Epithelial cell of esophagus (primary cell): ENCODE data around the gene ALDH1B1.

Experiments
- DNase-seq: peaks from one replicate; pipeline ENCODE4 v3.0.0; 2010; ENCODE audit warnings: low read depth
- H3K4me3 ChIP-seq: 2 replicates; pipeline ENCODE4 v1.5.1; 2011; ENCODE audit warnings: mild to moderate bottlenecking, low read length, control low read depth
- TF ChIP-seq, protein P1 (sequence below): IDR thresholded peaks from 2 replicates; pipeline ENCODE4 v1.5.1; 2011; ENCODE audit warnings: low read depth, mild to moderate bottlenecking, low read length, control low read depth, inconsistent platforms; ENCODE audit not compliant: insufficient read depth; ENCODE audit errors: missing control alignments

ALDH1B1 gene

DNA sequence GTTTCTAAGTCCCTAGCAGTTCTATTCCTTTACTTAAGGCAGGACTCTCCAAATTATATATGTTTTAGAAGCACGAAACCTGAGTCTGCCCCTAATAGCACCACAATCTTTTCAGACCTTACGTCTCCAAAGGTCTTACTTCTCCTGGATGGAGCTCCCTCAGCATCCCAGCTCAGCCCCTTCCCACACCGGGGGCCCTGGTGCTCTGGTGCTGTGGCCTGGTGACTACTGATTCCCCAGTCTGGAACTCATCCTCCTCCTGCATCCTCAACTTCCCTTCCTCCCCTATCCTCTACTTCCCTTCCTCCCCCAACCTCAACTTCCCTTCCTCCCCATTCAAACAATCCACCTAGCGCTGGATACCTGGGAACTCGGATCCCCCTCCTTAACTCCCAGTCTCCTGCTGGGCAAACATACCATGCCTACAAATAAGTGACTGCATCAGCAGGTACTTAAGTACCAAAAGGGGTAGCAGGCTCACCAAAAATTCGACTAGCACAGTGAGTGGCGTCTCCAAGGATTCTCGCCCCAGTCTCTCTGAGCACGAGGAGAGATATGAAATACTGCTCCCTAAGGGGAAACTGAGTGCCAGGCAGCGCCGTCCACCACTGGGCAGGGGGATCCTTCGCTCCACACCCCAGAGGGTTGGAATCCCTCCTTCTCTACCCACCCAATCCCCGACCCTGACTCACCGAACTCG is 30.9 kb downstream of the ALDH1B1 start:
- TF ChIP-seq, protein P1, sequence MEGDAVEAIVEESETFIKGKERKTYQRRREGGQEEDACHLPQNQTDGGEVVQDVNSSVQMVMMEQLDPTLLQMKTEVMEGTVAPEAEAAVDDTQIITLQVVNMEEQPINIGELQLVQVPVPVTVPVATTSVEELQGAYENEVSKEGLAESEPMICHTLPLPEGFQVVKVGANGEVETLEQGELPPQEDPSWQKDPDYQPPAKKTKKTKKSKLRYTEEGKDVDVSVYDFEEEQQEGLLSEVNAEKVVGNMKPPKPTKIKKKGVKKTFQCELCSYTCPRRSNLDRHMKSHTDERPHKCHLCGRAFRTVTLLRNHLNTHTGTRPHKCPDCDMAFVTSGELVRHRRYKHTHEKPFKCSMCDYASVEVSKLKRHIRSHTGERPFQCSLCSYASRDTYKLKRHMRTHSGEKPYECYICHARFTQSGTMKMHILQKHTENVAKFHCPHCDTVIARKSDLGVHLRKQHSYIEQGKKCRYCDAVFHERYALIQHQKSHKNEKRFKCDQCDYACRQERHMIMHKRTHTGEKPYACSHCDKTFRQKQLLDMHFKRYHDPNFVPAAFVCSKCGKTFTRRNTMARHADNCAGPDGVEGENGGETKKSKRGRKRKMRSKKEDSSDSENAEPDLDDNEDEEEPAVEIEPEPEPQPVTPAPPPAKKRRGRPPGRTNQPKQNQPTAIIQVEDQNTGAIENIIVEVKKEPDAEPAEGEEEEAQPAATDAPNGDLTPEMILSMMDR, result no peak
- no peak for DNase-seq
- H3K4me3 ChIP-seq, result no peak overlapping the region

DNA sequence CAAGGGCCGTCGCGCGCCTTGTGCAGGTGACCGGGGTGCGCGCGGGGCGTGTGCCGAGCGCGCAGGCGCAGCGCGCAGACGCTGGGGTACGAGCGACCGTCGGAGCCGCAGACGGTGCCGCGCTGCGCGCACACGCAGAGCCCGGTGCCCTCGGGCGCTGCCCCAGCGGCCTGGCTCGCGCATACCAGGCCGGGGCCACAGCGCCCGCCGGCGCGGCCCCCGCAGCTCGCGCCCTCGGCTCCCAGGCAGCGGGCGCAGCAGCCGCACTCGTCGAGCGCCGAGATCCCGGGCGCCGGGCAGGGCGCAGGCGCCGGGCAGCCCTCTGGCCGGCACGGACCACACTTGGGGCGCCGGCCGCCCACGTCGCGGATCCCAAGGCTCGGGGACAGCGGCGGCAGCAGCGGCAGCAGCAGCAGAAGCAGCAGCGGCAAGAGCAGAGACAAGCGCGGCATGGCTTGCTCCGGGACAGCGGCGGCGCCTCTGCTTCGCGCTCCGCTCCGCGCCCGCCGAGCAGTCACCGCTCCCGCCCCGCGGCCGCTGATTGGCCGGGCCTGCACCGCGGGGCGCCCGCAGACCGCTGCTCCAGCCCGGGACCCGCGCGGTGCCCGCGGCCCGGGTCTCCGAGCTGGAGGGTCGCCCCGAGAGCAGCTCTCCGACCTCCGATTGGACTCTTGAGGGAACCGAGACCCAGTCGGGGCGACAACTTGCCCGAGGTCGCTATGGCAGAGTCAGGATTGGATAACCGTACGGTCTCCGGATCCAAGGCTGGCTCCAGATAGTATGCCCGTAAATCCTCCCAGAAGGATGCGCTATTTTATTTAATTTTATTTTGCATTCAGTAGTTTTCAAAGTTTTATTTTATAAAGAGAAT is 31.7 kb downstream of the ALDH1B1 start, which contains the start of gene IGFBPL1:
Gene IGFBPL1 (minus strand): TSS at position 482 of the 871 bp plus-strand sequence. CDS start 30 bp downstream, at position 452.
- no peak within 1 kb of the TSS for H3K4me3 ChIP-seq
- TF ChIP-seq, protein P1, result no peak

GRCh38 chr9:38424918-38425317 is 32.4 kb downstream of the ALDH1B1 start:
- no peak overlapping the region for H3K4me3 ChIP-seq
- no peak for DNase-seq
- TF ChIP-seq, protein P1, result no peak

More for the DNA sequence above, 31.7 kb downstream of the ALDH1B1 start, which contains the start of gene IGFBPL1:
- peak; percentile 50 for DNase-seq

GRCh38 chr9:38428062-38428461 is 35.6 kb downstream of the ALDH1B1 start:
- TF ChIP-seq, protein P1, result no peak
- no peak for DNase-seq
- no peak overlapping the region for H3K4me3 ChIP-seq

DNA sequence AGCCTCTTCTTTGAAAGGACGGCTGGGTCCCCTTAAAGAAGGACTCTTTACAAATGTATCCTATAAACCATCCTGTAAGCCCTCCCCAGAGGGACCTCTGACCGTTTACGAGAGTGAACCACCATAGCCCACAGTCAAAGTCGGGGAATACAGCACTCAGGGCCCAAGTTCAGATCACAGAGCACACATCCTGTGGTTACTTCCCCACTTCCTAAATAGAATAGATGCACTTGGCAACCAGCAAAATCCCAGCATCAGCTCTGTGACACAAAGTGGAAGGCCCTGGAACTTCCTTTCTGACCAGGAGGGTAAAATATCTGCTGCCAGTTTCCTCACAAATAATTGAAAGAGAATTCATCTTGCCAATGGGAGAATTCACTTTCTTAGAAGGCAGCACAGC is 38.6 kb downstream of the ALDH1B1 start:
- TF ChIP-seq, protein P1, result no peak

DNA sequence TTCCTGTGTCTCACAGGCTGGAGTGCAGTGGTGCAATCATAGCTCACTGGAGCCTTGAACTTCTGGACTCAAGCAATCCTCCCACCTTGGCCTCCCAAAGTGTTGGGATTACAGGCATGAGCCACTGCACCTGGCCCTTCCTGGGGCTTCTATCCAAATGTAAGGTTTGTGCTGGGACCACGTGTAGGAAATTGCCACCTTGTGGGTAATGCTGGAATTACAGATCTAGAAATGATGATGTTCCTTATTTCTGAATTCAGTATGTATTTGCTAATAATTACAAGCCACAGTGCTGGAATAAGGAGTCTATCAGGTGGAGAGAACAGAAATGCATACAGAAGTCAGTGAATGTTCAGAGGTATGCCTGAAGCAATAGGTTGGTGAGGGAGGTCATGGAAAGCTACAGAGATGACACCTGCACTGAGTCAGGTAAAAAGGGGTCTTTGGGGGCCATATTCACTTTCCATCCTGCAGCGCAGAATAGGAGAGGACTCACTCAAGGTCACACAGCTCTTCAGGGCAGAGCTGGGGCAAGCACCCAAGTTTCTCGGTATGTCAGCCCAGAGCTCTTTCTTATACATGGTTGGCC is 40.5 kb downstream of the ALDH1B1 start:
- no peak overlapping the region for H3K4me3 ChIP-seq
- peak; percentile 57 for DNase-seq
- TF ChIP-seq, protein P1, result peak; percentile 62

More for the DNA sequence above, 38.6 kb downstream of the ALDH1B1 start:
- DNase-seq, result no peak
- H3K4me3 ChIP-seq, result no peak overlapping the region
